NCI-H2171 (cell line): Measurements from ENCODE around the gene CDHR4.
"Not testable (repeated sequence)": the region's sequence is repeated elsewhere in the genome, so short reads cannot be mapped to it uniquely, and the experiment has no call there.

Experiments used
- DNase-seq: peaks from one replicate; lab custom pipeline; 2025; lab: John Stamatoyannopoulos, UW

CDHR4 gene

DNA sequence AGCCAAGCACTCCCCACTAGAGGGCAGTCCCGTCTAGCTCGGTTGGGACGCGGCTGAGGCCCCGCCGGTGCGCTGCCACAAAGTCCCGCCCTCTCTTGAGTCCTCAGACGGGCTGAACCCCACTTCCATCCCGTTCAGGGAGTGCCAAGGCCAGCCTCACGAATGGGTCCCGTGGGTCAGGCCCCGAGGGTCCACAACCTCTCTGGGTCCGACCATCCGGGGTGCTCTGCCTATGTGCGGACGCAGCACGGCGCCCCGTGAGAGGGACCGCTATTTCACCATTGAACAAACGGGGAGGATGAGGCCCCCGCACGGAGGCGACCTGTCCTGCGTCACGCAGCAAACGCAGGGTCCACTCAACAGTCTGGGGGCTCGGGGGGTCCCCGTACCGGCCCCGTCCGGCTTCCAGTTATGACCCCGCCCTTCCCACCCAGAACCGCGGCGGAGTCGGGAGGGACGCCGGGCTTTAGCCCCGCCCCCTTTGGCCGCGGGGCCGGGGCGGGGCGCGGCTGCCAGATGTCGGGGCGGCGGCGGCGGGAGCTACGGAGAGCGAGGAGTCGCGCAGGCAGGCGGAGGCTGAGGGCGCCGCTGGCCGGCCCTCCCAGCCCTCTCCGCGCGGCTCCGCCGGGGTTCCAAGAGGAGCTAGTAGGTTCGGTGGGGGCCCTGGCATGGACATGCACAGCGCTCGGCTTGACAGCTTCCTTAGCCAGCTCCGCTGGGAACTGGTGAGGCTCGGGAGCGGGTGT, 3.2 kb upstream of the CDHR4 start, which contains the start of gene INKA1:
TSS of gene INKA1 (plus strand) at position 543 of the 746 bp plus-strand sequence. CDS start at position 675, 132 bp downstream.
- DNase-seq = peak; percentile 71

DNA sequence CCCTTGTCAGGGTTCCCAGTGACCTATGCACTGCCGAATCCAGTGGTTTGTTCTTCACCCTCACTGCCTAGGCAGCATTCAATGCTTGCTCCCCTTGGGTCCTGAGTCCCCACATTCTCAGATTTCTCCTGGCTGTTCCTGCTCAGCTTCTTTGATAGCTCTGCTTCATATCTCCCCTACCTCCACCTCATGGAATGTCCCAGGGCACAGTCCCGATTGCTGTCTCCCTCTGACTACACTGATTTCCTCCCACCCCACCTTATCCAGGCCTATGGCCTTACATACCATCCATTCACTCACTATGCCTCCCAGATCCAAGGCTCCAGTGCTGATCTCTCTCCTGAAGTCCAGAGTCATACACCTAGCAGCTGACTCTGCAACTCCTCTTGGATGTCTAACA, 1.5 kb upstream of the CDHR4 start:
- no peak for DNase-seq

DNA sequence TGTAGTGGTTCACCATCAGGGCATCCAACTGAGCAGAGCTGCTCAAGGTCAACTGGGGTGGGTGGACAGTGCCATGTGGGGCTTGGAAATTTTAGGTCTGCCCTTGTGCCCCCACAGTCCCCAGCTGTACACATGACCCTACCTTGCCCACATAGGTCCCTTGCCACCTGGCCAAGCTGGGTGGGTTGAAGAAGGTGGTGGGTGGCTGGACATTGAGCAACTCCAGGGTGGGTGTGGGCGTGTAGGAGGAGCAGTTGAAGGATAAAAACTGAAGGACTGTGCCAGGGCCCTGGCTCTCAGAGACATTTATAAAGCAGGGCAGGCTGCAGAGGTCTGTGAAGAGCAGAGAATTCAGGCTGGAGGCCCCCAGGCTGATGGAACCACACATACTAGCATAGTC, 568 bp downstream of the CDHR4 start:
- no peak for DNase-seq

GRCh38 chr3:49794926-49795905, 4.5 kb downstream of the CDHR4 start:
- no peak for DNase-seq

DNA sequence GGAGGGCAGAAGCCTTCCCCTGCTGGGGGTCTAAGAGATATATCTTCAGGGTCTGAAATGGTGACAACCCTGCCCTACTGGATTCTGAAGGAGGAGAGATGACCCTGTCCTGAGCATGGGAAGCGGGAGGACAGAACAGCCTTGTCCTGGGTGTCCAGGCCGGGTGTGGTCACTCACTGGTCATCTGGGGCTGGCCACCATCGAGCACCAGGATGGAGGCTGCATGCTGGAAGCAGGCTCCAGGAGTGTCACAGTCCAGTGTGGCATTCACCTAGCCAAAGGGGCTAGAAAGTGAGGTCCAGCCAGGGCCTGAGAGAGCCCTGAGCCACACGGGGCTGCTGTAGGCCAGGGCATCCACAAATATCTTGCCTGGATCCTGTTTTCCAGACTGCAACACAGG, 5.2 kb downstream of the CDHR4 start:
- DNase-seq = no peak

DNA sequence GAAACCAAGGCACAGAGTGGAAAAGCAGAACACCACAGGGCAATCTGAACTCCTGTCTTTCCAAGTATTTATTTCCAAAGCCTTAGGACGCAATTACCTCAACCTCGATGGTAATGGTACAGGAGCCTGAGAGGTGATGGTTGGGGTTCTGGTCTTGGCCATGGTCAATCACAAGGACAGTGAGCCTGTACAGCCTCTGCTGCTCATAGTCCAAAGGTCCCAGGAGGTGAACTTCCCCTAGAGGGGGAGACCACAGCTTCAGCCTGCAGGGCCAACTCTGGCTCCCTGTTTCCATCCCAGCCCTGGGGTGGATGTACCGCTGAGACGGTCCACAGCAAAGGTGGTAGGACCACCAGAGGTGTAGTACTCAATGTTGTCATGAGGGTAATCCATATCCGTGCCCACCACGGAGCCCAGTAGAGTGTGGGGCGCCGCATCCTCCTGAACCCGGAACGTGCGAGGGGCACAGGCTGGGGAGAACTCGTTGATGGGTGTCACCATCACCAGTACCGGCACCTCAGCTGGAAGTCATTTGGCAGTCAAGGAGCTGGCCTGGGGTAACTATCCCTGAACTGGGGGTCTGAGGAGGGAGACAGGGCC, 6.1 kb downstream of the CDHR4 start:
- DNase-seq = no peak

DNA sequence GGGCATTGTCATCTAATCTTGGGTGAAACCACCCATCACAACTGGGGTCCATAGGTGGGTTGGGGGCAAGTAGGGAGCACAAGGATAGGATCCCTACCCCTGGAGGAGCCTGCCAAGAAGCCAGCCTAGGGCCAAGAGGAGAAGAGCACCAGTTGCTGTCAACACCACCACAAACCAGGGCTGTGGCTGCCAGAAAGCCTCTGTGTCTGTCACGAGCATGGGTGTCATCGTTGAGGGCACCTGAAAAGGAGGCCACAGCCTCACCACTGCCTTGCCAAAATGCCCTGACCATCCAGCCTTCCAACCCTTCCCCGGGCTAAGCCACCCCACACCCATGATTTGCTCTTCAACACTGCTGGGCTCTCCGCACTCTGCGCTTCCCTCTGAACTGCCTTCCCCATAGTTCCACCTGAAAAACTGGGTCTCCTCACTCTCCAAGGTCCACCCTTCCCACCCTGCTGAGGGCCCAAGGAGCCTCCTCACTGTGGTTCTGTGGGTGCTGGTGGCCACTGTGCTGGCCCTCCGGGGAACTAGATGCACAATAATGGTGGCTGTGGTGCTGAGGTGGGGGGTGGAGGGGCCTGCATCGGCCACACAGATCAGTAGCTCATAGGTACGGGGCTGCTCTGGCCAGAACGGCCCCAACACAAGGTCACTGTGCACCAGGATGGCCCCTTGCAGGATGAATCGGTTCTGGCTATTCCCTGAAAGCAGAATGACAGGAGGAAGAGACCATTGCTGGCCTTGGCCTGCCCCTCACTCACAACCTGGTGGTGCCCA, 7.1 kb downstream of the CDHR4 start:
- DNase-seq = no peak

DNA sequence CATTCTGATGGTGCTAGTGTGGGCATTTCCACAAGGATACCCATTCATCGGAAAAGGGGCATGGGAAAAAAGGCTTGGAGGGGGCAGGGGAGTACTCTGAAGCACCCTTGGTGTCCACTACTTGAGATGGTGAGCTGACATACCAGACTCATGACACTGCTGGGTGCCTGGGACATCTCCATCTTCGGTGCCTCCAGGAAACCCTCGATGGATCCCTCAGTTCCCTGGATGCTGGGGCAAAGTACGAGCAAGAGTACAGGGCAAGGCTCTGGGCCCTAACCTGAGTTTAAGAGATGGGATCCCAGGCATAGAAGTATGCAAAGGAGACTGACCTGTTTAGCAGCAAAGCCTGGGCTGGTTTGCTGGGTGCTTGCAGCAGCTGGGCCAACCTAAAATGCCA, 8.1 kb downstream of the CDHR4 start:
- no peak for DNase-seq

GRCh38 chr3:49790626-49791411, 8.9 kb downstream of the CDHR4 start:
- DNase-seq = no peak

- DNase-seq = no peak
These were observed 11.6 kb downstream of the CDHR4 start for GRCh38 chr3:49788056-49788455.

GRCh38 chr3:49787536-49787935, 12.1 kb downstream of the CDHR4 start:
- DNase-seq = no peak

DNA sequence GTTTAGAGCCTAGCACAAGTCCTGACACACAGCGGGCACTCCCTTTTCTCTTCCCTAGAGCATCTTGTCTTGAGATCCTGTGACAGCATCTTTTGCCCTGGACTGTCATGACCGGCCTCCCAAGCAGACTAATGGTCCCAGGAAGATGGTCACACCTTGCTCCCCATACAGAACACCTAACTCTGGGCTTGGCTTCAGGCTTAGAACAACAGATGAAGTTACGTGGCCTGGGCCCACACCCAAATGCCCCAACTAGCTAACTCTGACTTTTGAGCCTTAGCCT, 12.6 kb downstream of the CDHR4 start:
- no peak for DNase-seq

GRCh38 chr3:49786357-49787181, 13.1 kb downstream of the CDHR4 start, which contains the start of gene IP6K1:
Gene IP6K1 (minus strand): TSS chr3:49786542. CDS start chr3:49748040, 38,502 bp downstream.
- peak; percentile 88 for DNase-seq

DNA sequence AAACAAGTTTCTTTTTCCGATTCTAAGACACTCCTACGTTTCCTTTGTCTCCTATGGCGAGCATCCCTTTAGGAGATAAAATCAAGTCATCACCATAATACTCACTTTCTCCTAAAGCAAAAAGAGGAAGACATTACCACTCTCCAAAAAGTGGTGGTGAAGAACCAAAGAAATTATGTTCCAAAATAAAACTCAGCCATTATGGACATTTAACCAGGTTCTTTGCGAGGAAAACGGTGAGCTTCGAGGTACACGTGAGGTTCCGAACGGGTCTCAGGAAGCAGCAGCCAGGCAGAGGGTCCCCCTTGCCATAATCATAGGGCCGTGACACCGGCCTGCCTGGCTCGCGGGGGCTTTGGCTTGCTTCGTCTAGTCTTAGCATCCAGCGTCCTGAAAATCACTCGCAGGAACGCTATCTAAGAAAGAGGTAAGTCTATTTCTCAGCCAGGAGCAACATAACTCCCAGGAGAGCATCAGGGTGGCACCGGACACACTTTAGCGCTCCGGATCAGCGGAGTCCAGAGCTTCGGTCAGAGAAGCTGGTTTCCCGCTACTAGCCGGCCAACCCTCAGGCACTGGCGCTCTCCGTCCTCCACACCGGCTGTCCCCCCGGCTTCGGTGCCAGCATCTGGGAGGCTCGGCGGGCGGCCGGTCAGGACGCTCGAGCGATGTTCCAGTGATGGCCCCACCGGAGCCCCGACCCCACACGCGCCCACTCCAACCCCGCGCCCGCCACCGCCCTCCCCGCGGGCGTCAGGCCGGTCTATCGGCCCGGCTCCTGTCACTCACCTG, 13.9 kb downstream of the CDHR4 start:
- DNase-seq = no peak

- not testable (repeated sequence) for DNase-seq
These were observed 17.4 kb downstream of the CDHR4 start for GRCh38 chr3:49782277-49782676.

- DNase-seq = no peak
These were observed 18.1 kb downstream of the CDHR4 start for GRCh38 chr3:49781415-49782199.

DNA sequence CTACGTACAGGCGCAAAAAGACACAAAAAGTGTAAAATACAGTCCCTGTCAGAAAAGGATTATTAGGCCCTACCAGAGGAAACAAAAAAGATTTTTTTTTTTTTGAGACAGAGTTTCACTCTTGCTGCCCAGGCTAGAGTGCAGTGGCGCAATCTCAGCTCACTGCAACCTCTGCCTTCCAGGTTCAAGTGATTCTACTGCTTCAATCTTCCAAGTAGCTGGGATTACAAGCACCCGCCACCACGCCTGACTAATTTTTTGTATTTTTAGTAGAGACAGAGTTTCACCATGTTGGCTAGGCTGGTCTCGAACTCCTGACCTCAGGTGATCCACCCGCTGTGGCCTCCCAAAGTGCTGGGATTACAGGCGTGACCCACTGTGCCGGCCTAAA, 18.7 kb downstream of the CDHR4 start:
- not testable (repeated sequence) for DNase-seq
